IPS-NIHi7 (cell line): ENCODE measurements around the gene MIB2.

Source experiments
- DNase-seq: peaks from one replicate; pipeline ENCODE4 v3.0.0; 2012; ENCODE audit warnings: mixed read lengths; ENCODE audit errors: extremely low spot score

Gene MIB2

GRCh38 chr1:1598051-1598719 is 17.1 kb upstream of the MIB2 start:
- no peak for DNase-seq

- DNase-seq: no peak
Measured at GRCh38 chr1:1598720-1599029, 16.6 kb upstream of the MIB2 start.

GRCh38 chr1:1599030-1599934 is 16.0 kb upstream of the MIB2 start:
- peak; percentile 76 for DNase-seq

- peak; percentile 71 for DNase-seq
Measured at GRCh38 chr1:1599935-1600860, 15.1 kb upstream of the MIB2 start, which contains the start of gene FNDC10. Gene FNDC10 (minus strand): TSS chr1:1600135. CDS start chr1:1600015, 120 bp downstream.

GRCh38 chr1:1600861-1601563 is 14.3 kb upstream of the MIB2 start:
- DNase-seq: no peak

GRCh38 chr1:1601564-1602303 is 13.6 kb upstream of the MIB2 start:
- no peak for DNase-seq

- no peak for DNase-seq
Measured at GRCh38 chr1:1602304-1602967, 12.9 kb upstream of the MIB2 start.

GRCh38 chr1:1602968-1603506 is 12.3 kb upstream of the MIB2 start:
- no peak for DNase-seq

- DNase-seq: no peak
Measured at GRCh38 chr1:1603671-1604373, 11.5 kb upstream of the MIB2 start.

GRCh38 chr1:1604374-1605033 is 10.8 kb upstream of the MIB2 start:
- DNase-seq: no peak

GRCh38 chr1:1605034-1605591 is 10.2 kb upstream of the MIB2 start:
- no peak for DNase-seq

- no peak for DNase-seq
Measured at GRCh38 chr1:1605724-1606123, 9.6 kb upstream of the MIB2 start.

- no peak for DNase-seq
Measured at GRCh38 chr1:1606232-1606631, 9.1 kb upstream of the MIB2 start.

- DNase-seq: no peak
Measured at GRCh38 chr1:1609822-1610485, 5.3 kb upstream of the MIB2 start.

- no peak for DNase-seq
Measured at GRCh38 chr1:1610796-1611195, 4.5 kb upstream of the MIB2 start.

GRCh38 chr1:1612104-1612400 is 3.2 kb upstream of the MIB2 start:
- no peak for DNase-seq

- DNase-seq: no peak
Measured at GRCh38 chr1:1613509-1614082, 1.7 kb upstream of the MIB2 start.
